GM19438 (cell line): ENCODE data around the gene PIMREG.

Source experiments
- ATAC-seq: cut with Tn5 transposase; IDR thresholded peaks from one replicate; pipeline ENCODE4 v1.9.1; 2021; ENCODE audit warnings: low read depth; ENCODE audit not compliant: unreplicated experiment

PIMREG gene

GRCh38 chr17:6437466-6437865 lies 6.8 kb upstream of the PIMREG start:
- ATAC-seq: no peak

GRCh38 chr17:6437956-6438355 lies 6.3 kb upstream of the PIMREG start:
- no peak for ATAC-seq

- ATAC-seq: no peak
Observed at GRCh38 chr17:6439951-6440350, 4.3 kb upstream of the PIMREG start.

GRCh38 chr17:6442775-6443174 lies 1.5 kb upstream of the PIMREG start:
- ATAC-seq: no peak

- no peak for ATAC-seq
Observed at GRCh38 chr17:6444571-6445335, 498 bp downstream of the PIMREG start.

GRCh38 chr17:6446516-6447100 lies 2.4 kb downstream of the PIMREG start:
- ATAC-seq: no peak

GRCh38 chr17:6448473-6448872 lies 4.2 kb downstream of the PIMREG start:
- no peak for ATAC-seq

GRCh38 chr17:6449307-6449706 lies 5.1 kb downstream of the PIMREG start:
- no peak for ATAC-seq

GRCh38 chr17:6450926-6451832 lies 6.9 kb downstream of the PIMREG start:
- no peak for ATAC-seq

GRCh38 chr17:6452471-6453266 lies 8.4 kb downstream of the PIMREG start:
- ATAC-seq: no peak

- no peak for ATAC-seq
Observed at GRCh38 chr17:6453279-6454024, 9.2 kb downstream of the PIMREG start.

- no peak for ATAC-seq
Observed at GRCh38 chr17:6454495-6455320, 10.5 kb downstream of the PIMREG start.

GRCh38 chr17:6455321-6455705 lies 11.1 kb downstream of the PIMREG start:
- ATAC-seq: no peak

GRCh38 chr17:6456321-6456720 lies 12.1 kb downstream of the PIMREG start:
- no peak for ATAC-seq

- ATAC-seq: no peak
Observed at GRCh38 chr17:6456914-6457687, 12.8 kb downstream of the PIMREG start.

GRCh38 chr17:6457688-6458459 lies 13.6 kb downstream of the PIMREG start:
- ATAC-seq: no peak

- ATAC-seq: no peak
Observed at GRCh38 chr17:6458460-6458950, 14.2 kb downstream of the PIMREG start.
